GM21717 (cell line): ENCODE data around the gene CLEC16A.

ENCODE experiments used
- ATAC-seq: cut with Tn5 transposase; IDR thresholded peaks from one replicate; pipeline ENCODE4 v1.9.1; 2021; ENCODE audit warnings: mild to moderate bottlenecking, moderate library complexity; ENCODE audit not compliant: unreplicated experiment

Gene CLEC16A

GRCh38 chr16:11130978-11131665, 186.8 kb downstream of the CLEC16A start:
- ATAC-seq, result no peak

GRCh38 chr16:11131706-11132105, 187.3 kb downstream of the CLEC16A start:
- no peak for ATAC-seq

- ATAC-seq, result no peak
These were observed 189.1 kb downstream of the CLEC16A start for GRCh38 chr16:11133344-11133943.

- ATAC-seq, result no peak
These were observed 190.5 kb downstream of the CLEC16A start for GRCh38 chr16:11134722-11135463.

GRCh38 chr16:11135464-11135973, 191.2 kb downstream of the CLEC16A start:
- ATAC-seq, result no peak

GRCh38 chr16:11136600-11136999, 192.2 kb downstream of the CLEC16A start:
- no peak for ATAC-seq

- ATAC-seq, result no peak
These were observed 193.8 kb downstream of the CLEC16A start for GRCh38 chr16:11138022-11138768.

- no peak for ATAC-seq
These were observed 194.5 kb downstream of the CLEC16A start for GRCh38 chr16:11138769-11139325.

- ATAC-seq, result no peak
These were observed 195.1 kb downstream of the CLEC16A start for GRCh38 chr16:11139326-11140097.

- no peak for ATAC-seq
These were observed 195.7 kb downstream of the CLEC16A start for GRCh38 chr16:11140098-11140375.

- ATAC-seq, result no peak
These were observed 196.1 kb downstream of the CLEC16A start for GRCh38 chr16:11140466-11140865.

GRCh38 chr16:11140867-11141266, 196.5 kb downstream of the CLEC16A start:
- no peak for ATAC-seq

GRCh38 chr16:11141409-11142260, 197.3 kb downstream of the CLEC16A start:
- ATAC-seq, result no peak

GRCh38 chr16:11142261-11142630, 197.9 kb downstream of the CLEC16A start:
- ATAC-seq, result no peak

GRCh38 chr16:11142951-11143350, 198.6 kb downstream of the CLEC16A start:
- no peak for ATAC-seq

GRCh38 chr16:11143372-11144035, 199.1 kb downstream of the CLEC16A start:
- ATAC-seq, result no peak

GRCh38 chr16:11144122-11144521, 199.8 kb downstream of the CLEC16A start:
- no peak for ATAC-seq

- ATAC-seq, result no peak
These were observed 200.9 kb downstream of the CLEC16A start for GRCh38 chr16:11145173-11145818.
